ENCODE results near the gene PRR35. TPM values are rescaled to one million over a fixed set of nuclear protein-coding genes. Genes with fewer than 3 reads are reported as not detected.
A peak's percentile ranks its signal among the peaks of the same experiment; 100 is the strongest.

PRR35 gene
- total RNA-seq, 8 experiments from 2014 or later, result 0.05 to 0.85 (median 0.24) TPM; not detected in 3

DNA sequence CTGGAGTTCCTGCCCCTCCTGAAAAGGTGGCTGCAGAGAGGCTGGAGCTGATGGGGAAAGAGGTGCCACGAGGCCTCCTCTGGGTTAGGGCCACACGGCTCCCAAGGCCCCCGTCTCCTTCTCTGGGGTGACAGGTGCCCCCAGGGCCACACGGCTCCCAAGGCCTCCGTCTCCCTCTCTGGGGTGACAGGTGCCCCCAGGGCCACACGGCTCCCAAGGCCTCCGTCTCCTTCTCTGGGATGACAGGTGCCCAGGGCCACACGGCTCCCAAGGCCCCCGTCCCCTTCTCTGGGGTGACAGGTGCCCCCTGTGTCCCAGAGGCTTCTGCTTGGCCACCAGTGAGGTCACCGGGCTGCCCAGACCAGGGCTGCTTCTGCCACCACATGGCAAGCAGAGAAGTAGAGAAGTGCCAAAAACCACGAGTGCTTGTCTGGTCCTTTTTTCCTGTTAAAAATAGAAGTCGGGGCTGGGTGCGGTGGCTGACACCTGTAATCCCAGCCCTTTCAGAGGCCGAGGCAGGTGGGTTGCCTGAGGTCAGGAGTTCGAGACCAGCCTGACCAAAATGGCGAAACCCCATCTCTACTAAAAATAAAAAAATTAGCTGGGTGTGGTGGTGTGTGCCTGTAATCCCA is 28.6 kb upstream of the PRR35 start:
- WGBS, 10 experiments, result 88 to 100% (median 98%) methylated on average over 1 to 7 of the region's 16 CpGs; no CpG with 5 or more reads in 3 of the 10 experiments

DNA sequence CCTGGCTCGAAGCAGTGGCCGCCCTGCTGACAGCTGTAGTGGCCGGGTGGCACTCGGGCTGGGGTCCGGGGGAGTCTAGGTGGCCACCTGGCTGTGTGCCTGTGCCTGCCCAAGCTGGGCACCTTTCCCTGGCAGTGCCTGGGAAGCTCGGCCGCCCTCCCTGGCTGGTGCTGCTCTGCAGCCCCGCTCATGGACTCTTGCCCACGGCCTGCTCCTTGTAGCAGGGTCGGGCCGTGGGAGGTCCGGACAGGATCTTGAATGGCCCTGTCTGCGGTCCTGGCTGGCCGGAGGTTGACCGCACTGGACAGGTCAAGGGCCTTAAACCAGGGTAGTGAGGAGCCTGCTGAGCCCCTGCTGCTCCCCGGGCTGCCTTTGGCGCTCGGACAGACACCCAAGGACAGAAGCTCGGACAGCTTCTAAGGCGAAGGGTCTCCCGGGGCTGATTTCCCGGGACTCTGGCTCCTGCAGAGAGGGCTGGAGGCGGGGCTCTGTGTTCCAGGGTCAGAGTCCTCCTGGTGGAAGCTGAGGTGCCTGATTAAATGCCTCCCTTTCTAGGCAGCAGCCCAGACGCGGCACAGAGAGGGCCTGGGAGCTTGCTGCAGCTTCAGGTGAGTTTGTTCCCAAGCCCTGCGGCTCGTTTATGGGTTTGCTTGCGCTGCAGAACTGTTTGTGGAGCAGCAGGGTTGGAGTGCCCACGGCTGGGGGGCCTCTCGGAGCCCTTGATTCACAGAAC is 26.6 kb upstream of the PRR35 start:
- ATAC-seq (replicated peaks in 6 of 8), result peak in 2 of 8 experiments; percentile 2 to 5
- H3K4me1 ChIP-seq (replicated peaks in 1 of 2), result peaks cover 9 to 11% of the 10 kb centered on the region in 2 donors
- 35 to 93% (median 60%) methylated on average over 3 to 10 of the region's 30 CpGs; no CpG with 5 or more reads in 5 of the 10 experiments for WGBS, 10 experiments
- no peak overlapping the region for H3K27ac ChIP-seq
- in situ Hi-C loops (cut with MboI; ENCODE audit: low pct_unique_long_range_greater_than_20kb in 2 of 9, low sequenced_read_pairs in 9 of 9, unreplicated experiment in 9 of 9), result no loop called here
- no peak overlapping the region for H3K4me3 ChIP-seq

More for the DNA sequence above, 28.6 kb upstream of the PRR35 start:
- Histone ChIP-seq H3K27ac (no peak overlapping the region), H3K4me3 (no peak overlapping the region), H3K4me1 (replicated peaks in 1 of 2) (peaks cover 9 to 13% of the 10 kb centered on the region in 2 donors)
- in situ Hi-C loops (cut with MboI; ENCODE audit: low pct_unique_long_range_greater_than_20kb in 2 of 9, low sequenced_read_pairs in 9 of 9, unreplicated experiment in 9 of 9), result no loop called here
- ATAC-seq (replicated peaks in 6 of 8), result no peak

DNA sequence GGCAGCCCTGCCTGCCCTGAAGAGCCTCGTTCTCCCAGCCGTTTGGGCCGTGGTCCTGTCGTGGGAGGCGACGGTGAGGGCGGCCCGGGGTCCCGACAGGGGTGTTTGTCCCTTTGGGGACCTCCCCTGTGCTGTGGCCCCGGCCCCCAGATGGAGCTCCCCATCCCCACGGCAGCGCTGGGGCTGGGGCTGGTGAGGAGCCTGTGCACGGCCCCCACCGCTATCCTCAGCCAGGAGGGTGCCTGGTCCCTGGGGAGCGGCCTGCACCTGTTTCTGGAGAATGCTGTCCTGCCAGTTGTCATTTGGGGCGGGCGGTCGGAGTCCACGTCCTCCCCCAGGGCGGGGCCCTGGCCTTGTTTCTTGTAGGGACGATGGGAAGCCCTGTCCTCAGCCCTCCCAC is 26.1 kb upstream of the PRR35 start:
- in situ Hi-C loops (cut with MboI; ENCODE audit: low pct_unique_long_range_greater_than_20kb in 2 of 9, low sequenced_read_pairs in 9 of 9, unreplicated experiment in 9 of 9), result no loop called here
- Histone ChIP-seq H3K27ac (no peak overlapping the region), H3K4me1 (replicated peaks in 1 of 2) (peaks cover 3 to 5% of the 10 kb centered on the region in 2 donors), H3K4me3 (no peak overlapping the region)
- ATAC-seq (replicated peaks in 6 of 8), result no peak
- WGBS, 10 experiments, result 84 to 100% methylated on average over 5 to 6 of the region's 21 CpGs; no CpG with 5 or more reads in 8 of the 10 experiments

DNA sequence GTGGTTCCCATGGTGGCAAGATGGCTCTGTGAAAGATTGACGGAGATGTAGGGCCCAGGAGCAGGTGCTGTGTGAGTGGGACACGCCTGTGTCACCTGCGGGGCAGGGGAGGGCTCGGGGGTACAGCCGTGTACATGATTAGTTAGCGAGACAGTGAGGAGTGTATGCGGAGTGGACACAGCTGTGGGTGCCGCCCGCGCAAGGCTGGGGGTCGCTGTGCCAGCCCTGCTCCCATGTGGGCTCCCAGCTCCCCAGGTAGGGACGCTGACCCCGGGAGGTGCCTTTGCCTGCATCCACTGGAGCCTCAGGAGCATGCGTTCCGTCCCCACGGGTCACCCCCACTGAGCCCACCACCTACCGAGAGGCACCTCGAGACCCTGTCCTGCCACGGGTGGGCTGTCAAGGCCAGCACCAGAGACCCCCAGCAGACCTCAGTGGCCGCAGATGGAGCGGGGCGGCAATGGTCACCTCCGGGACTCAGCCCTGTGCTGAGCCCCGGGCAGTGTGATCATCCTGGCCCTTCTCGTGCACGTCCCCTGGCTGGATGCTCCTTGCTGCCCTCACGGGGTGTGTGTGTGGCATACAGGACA is 25.2 kb upstream of the PRR35 start:
- 0 to 100% methylated on average over 1 to 2 of the region's 27 CpGs; no CpG with 5 or more reads in 8 of the 10 experiments for WGBS, 10 experiments
- in situ Hi-C loops (cut with MboI; ENCODE audit: low pct_unique_long_range_greater_than_20kb in 2 of 9, low sequenced_read_pairs in 9 of 9, unreplicated experiment in 9 of 9), result no loop called here
- peak in 6 of 8 experiments; percentile 3 to 53 (median 20) for ATAC-seq (replicated peaks in 6 of 8)
- H3K4me3 ChIP-seq, result no peak overlapping the region
- H3K27ac ChIP-seq, result no peak overlapping the region
- no peaks in the 10 kb centered on the region for H3K4me1 ChIP-seq (replicated peaks in 1 of 2)

DNA sequence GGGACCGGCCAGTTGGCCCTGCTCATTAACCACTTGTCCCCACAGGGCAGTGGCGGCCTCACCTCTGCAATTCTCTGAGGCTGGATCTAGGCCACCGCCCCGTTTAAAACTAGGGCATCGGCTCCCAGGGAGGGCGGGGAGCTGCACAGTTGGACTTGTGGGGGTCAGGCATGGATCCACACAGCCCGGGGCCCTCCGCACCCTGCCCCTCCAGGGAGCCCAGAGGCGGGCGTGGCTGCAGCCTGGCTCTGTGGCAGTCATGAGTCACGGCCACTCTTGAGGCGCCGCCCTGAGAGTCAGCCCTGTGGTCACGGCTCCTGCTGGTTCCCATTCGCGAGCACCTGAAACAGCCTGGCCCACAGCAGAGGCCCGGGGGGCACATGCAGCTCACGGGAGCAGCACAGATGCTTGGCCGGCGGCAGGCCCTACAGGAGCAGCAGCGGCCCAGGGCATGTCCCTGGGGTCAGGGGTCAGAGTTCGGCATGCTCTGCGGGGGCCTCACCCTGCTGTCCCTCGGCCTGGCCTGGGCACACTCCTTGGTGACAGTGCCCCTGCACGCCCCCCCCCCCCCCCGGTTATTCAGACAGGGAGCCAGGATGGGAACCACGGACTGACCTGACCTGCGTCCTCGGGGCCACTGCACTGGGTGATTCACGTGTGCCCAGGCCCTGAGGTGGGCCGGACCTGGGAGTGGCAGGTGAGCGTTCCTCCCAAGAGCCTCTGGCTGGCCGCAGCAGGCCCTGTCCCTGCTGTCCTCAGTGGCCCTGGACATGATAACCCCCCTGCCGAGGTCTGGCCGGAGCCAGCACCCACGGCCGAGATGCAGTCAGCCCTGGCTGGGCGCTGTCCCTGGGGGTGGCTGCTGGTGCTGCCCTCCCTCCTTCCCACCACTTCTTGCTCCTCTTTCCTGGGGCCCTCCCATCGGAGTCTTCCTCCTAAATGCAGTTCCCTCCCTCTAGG is 24.5 kb upstream of the PRR35 start:
- WGBS, 10 experiments, result 90 to 93% (median 91%) methylated on average over 2 to 9 of the region's 39 CpGs; no CpG with 5 or more reads in 7 of the 10 experiments
- ATAC-seq (replicated peaks in 6 of 8), result peak; percentile 5 to 96 (median 50)
- Histone ChIP-seq H3K4me1 (replicated peaks in 1 of 2) (no peaks in the 10 kb centered on the region), H3K27ac (no peak overlapping the region), H3K4me3 (no peak overlapping the region)
- in situ Hi-C loops (cut with MboI; ENCODE audit: low pct_unique_long_range_greater_than_20kb in 2 of 9, low sequenced_read_pairs in 9 of 9, unreplicated experiment in 9 of 9), result no loop called here

DNA sequence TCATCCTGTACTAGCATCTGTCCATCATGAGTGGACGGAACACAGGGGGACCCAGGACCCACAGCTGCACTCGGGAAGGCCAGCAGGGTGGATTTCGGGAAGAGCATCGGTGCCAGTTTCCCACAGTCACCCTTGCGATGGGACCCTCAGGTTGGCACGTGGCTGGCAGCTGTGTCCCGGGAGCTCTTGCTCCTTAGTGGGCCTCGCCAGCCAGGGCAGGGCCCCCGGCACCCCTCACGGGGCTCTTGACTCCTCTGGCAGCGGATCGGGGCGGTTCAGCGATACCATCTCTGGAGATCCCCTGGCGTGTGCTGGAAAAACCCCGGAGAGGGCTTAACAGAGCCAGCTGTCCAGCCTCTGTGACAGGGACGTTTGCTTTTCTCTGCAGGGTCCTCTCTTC is 23.4 kb upstream of the PRR35 start:
- WGBS, 10 experiments, result 50 to 100% (median 100%) methylated on average over 1 to 3 of the region's 17 CpGs; no CpG with 5 or more reads in 5 of the 10 experiments
- in situ Hi-C loops (cut with MboI; ENCODE audit: low pct_unique_long_range_greater_than_20kb in 2 of 9, low sequenced_read_pairs in 9 of 9, unreplicated experiment in 9 of 9), result no loop called here
- no peak for ATAC-seq (replicated peaks in 6 of 8)
- no peak overlapping the region for H3K4me3 ChIP-seq
- no peak overlapping the region for H3K27ac ChIP-seq
- no peaks in the 10 kb centered on the region for H3K4me1 ChIP-seq (replicated peaks in 1 of 2)

DNA sequence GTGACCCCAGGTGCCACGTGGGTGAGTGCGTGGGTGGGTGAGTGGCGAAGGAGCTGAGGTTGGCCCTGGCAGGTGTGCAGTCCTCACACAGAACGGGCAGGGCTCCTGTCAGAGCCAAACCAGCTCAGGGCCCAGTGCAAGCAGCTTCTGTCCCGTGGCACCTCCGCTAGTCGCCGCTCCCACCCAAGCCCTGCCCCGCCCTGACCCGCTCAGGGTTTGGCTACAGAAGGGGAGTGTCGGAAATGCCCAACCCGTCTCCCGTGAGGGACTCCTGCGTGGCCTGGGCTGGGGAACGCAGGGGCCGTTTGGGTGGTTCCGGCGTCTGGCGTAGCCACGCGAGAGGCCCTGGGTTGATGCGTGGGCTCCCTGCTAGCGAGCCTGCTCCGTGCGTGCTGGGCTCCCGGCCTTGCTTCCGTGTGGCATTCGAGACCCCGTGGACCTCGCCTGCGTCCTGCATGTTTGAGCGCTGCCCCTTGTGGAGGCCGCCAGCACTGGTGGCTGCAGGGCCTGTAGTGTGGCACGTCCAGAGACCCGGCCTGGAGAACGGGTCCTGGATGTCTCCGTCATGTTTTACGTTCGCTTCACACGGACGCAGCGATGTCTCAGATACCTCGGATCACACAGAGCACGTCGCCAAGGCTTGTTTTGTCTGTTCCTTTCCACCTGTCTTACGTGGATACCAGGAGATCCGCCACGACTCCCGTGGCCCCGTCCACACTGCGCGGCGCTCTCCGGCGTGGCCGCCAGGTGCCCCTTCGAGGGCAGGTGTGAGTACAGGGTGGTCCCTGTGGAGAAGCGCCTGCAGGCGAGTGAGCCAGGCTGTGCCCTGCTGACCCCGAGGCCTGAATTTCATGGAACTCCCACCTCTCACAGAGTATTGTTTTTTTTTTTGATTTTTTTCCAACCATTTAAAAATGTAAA is 22.5 kb upstream of the PRR35 start:
- in situ Hi-C loops (cut with MboI; ENCODE audit: low pct_unique_long_range_greater_than_20kb in 2 of 9, low sequenced_read_pairs in 9 of 9, unreplicated experiment in 9 of 9), result no loop called here
- Histone ChIP-seq H3K27ac (no peak overlapping the region), H3K4me3 (no peak overlapping the region), H3K4me1 (replicated peaks in 1 of 2) (no peaks in the 10 kb centered on the region)
- peak in 1 of 8 experiments; percentile 3 for ATAC-seq (replicated peaks in 6 of 8)
- 80 to 100% (median 98%) methylated on average over 1 to 24 of the region's 60 CpGs; no CpG with 5 or more reads in 5 of the 10 experiments for WGBS, 10 experiments

DNA sequence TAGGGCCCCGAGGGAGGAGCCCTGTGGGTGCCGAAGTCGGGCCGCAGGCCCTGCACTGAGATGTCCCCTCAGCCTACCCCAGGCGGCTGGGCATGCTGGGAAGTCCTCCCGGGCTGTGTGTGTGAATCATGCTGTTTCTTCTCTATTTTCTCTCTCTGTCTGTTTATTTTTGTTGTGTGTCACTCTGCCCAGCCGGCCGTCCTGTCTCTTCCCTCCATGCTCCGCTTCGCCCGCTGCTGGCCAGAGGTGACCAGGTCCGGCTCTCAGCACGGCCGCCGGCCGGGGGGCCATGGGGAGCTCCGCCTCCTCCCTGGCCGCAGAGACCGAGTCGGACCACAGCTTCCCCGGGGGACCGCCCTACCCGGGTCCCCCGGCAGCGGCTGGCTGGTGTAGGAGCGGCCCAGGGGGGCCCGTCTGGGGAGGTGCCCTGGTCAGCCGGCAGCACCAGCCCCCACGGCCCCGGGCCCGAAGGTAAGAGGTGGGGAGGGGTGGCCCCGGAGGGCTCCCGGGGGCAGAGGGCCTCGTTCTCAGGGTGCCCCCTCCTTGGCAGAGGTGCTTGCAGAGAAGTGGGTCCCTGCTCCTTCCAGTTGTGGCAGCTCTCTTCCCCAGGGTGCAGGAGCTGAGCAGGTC is 20.2 kb upstream of the PRR35 start:
- in situ Hi-C loops (cut with MboI; ENCODE audit: low pct_unique_long_range_greater_than_20kb in 2 of 9, low sequenced_read_pairs in 9 of 9, unreplicated experiment in 9 of 9), result no loop called here
- H3K4me3 ChIP-seq, result no peak overlapping the region
- WGBS, 10 experiments, result 87 to 100% (median 96%) methylated on average over 1 to 4 of the region's 34 CpGs; no CpG with 5 or more reads in 6 of the 10 experiments
- no peak overlapping the region for H3K27ac ChIP-seq
- H3K4me1 ChIP-seq (replicated peaks in 1 of 2), result peaks cover 0 to 4% of the 10 kb centered on the region in 2 donors
- ATAC-seq (replicated peaks in 6 of 8), result peak in 1 of 8 experiments; percentile 5

DNA sequence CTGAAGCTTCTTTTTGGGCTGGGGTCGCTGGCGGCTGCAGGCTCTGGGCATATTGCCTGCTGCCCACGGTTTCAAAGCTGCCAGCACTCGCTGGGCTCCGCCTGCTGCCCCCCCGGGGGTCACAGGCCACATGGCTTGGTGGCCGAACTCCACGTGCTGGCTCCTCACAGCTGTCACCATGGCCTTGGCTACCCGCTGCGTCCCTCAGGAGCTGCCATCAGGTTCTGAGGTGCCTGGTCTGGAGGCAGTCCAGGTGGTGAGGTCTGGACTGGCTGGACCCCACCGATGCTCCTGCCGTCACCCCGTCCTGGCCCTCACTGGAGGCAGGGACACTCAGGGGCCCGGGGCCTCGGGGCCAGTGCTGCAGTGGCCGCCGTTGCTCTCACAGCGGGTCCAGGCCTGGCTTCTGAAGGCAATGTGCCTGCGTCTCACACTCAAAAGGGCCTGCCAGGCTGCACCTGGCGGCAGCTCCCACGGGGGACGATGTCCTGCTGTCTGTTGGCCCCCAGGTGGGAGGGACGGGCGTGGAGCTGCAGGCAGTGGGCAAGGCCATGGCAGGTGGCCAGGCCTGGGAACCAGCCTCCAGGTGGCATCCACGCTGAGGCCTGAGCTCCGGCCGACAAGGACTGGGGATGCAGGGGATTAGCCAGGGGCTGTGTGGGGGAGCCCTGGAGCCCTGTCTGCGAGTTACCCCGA is 19.4 kb upstream of the PRR35 start:
- 97 to 100% methylated on average over 1 to 11 of the region's 29 CpGs; no CpG with 5 or more reads in 8 of the 10 experiments for WGBS, 10 experiments
- ATAC-seq (replicated peaks in 6 of 8), result no peak
- in situ Hi-C loops (cut with MboI; ENCODE audit: low pct_unique_long_range_greater_than_20kb in 2 of 9, low sequenced_read_pairs in 9 of 9, unreplicated experiment in 9 of 9), result no loop called here

DNA sequence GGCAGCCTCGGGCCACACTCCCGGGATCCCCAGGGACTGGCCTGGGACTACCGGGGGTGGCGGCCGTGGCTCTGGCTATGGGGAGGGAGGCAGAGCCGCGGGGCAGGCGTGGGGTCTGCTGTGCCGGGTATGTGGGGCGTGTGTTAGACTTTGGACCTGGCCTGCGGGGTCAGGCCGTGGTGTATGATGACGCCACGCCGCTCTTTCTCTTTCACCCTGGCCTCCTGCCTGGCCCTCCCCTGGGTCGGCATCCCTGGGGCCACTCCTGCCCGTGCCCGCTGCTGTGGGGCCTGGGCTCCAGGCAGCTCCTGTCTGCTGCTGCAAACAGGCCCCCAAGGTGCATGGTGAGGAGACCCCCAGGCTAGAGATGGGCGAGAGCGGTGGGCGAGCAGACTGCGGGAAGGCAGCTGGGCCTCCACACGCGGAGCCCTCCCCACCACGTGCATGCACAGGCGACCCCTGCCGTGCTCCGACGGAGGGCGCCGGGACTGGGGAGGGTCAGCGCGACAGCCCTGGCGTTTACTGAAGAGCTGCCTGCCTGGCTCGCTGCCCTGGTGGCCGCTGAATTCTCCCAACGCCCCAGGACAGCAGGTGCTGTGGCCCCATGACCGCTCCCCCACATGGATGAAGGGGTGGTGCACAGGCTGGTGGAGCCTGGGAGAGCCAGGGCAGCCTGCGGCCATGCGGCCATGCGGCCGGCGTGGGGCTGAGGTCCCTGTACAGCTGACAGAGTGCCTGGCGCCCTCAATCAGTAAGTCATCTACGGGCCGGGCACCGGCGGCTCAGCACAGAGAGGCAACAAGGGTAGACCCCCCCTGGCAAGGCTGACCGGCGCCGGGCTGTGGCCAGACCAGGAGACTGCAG is 16.7 kb upstream of the PRR35 start:
- ATAC-seq (replicated peaks in 6 of 8), result no peak
- no peak overlapping the region for H3K27ac ChIP-seq
- H3K4me3 ChIP-seq, result no peak overlapping the region
- in situ Hi-C loops (cut with MboI; ENCODE audit: low pct_unique_long_range_greater_than_20kb in 2 of 9, low sequenced_read_pairs in 9 of 9, unreplicated experiment in 9 of 9), result no loop called here
- WGBS, 10 experiments, result 71 to 93% (median 80%) methylated on average over 4 to 18 of the region's 51 CpGs; no CpG with 5 or more reads in 5 of the 10 experiments
- peaks cover 4 to 7% of the 10 kb centered on the region in 2 donors for H3K4me1 ChIP-seq (replicated peaks in 1 of 2)

More for the DNA sequence above, 19.4 kb upstream of the PRR35 start:
- Histone ChIP-seq H3K4me1 (replicated peaks in 1 of 2) (peaks cover 0 to 4% of the 10 kb centered on the region in 2 donors), H3K27ac (no peak overlapping the region), H3K4me3 (no peak overlapping the region)

All from motor neuron (in vitro differentiated cells).